ENCODE results near the gene NDUFC1. TPM values are rescaled to one million over a fixed set of nuclear protein-coding genes. Genes with fewer than 3 reads are reported as not detected.

Gene NDUFC1
- total RNA-seq, 1 donor from 2014 or later: 37.5 TPM

DNA sequence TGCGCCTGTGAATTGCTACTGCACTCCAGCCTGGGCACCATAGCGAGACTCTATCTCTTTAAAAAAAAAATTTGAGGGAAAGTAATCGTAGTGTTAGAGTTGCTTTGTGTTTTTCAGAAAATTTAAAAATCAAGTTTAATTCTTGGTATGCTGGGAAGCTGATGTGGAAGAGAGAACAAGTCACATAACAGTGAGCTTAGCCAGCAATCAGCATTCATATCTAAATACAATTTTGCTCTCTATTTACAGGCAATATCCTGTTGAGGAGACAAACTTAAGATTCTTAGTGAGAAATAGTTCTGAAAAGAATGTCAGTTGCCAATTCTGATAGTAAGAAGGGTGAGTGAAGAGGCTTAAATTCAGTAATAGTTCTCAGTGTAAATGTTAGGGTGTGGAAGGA lies 9.6 kb upstream of the NDUFC1 start:
- H3K36me3 Mint-ChIP-seq (ENCODE audit: low read depth): peaks cover 2% of the 10 kb centered on the region
- H3K4me1 Mint-ChIP-seq (ENCODE audit: low read depth): peaks cover 48% of the 10 kb centered on the region
- no peak overlapping the region for H3K4me3 Mint-ChIP-seq (ENCODE audit: unreplicated experiment)
- TF ChIP-seq, protein P1, sequence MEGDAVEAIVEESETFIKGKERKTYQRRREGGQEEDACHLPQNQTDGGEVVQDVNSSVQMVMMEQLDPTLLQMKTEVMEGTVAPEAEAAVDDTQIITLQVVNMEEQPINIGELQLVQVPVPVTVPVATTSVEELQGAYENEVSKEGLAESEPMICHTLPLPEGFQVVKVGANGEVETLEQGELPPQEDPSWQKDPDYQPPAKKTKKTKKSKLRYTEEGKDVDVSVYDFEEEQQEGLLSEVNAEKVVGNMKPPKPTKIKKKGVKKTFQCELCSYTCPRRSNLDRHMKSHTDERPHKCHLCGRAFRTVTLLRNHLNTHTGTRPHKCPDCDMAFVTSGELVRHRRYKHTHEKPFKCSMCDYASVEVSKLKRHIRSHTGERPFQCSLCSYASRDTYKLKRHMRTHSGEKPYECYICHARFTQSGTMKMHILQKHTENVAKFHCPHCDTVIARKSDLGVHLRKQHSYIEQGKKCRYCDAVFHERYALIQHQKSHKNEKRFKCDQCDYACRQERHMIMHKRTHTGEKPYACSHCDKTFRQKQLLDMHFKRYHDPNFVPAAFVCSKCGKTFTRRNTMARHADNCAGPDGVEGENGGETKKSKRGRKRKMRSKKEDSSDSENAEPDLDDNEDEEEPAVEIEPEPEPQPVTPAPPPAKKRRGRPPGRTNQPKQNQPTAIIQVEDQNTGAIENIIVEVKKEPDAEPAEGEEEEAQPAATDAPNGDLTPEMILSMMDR (IDR thresholded peaks at IDR 0.05): no peak
- peaks cover 2% of the 10 kb centered on the region for H3K9me3 Mint-ChIP-seq (ENCODE audit: low read depth)
- DNase-seq (ENCODE audit: low spot score): no peak
- H3K27me3 Mint-ChIP-seq (ENCODE audit: low read depth): no peaks in the 10 kb centered on the region
- peak overlapping the region; percentile 49 for H3K27ac Mint-ChIP-seq (ENCODE audit: unreplicated experiment)

DNA sequence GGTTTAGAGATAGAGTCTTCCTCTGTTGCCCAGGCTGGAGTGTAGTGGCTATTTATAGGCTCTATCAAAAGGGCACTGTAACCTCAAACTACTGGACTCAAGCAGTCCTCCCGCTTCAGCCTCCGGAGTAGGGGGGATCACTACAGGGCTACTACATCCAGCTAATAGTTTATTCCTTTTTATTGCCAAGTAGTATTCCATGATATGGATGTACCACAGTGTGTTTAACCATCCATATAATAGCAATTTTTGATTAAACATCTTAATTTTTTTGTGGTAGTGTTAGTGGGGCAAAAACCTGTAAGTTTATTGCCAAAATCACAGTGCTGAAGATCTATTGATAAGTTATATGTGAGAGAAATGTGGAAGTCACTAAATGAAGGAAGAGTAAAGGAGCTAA lies 2.6 kb upstream of the NDUFC1 start:
- H3K4me3 Mint-ChIP-seq (ENCODE audit: unreplicated experiment): no peak overlapping the region
- DNase-seq (ENCODE audit: low spot score): no peak
- H3K27ac Mint-ChIP-seq (ENCODE audit: unreplicated experiment): peak overlapping the region; percentile 68
- peaks cover 40% of the 10 kb centered on the region for H3K4me1 Mint-ChIP-seq (ENCODE audit: low read depth)
- H3K27me3 Mint-ChIP-seq (ENCODE audit: low read depth): no peaks in the 10 kb centered on the region
- TF ChIP-seq, protein P1 (IDR thresholded peaks at IDR 0.05): no peak
- H3K36me3 Mint-ChIP-seq (ENCODE audit: low read depth): peaks cover 7% of the 10 kb centered on the region
- H3K9me3 Mint-ChIP-seq (ENCODE audit: low read depth): peaks cover 6% of the 10 kb centered on the region

DNA sequence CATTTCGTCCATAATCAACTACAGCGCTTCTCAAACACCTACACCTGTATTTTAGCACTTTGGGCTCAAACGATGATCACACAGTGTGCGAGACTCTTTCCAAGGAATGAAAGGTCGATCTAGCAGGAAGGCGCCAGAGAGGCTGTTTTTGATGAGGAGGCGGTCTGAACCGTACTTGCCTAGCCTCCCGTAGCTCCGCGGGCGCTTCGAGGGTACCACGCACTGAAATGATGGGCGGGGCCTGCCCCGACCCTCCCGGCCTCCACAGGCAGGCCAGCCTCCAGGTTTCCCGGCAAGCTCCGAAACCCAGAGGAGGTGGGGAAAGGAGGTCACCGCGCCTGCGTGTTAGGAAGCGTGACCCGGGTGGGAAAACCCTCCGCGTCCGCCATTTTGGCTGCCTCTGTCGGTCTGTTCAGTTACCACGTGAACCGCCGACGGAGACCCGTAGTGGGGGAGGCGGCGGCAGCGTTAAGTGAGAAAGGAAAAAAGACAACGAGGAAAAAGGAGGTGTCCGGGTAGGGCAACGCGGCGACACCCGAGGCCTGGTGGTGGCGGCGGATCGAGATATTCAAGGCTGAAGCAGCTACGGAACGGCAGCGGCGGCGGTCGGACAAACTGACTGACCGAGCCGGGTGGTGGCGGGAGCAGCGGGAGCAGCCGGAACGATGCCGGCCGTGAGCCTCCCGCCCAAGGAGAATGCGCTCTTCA lies 1.0 kb downstream of the NDUFC1 start, which contains the start of gene NAA15:
NAA15 (plus strand) TSS at position 393 of the 708 bp plus-strand sequence; CDS start at position 666, 273 bp downstream.
- TF ChIP-seq, protein P1 (IDR thresholded peaks at IDR 0.05): peak; percentile 11
- Mint-ChIP-seq H3K4me1 (ENCODE audit: low read depth) (peaks cover 42% of the 10 kb centered on the region), H3K27me3 (ENCODE audit: low read depth) (no peaks in the 10 kb centered on the region), H3K4me3 (ENCODE audit: unreplicated experiment) (peak within 1 kb of the TSS; percentile 99), H3K36me3 (ENCODE audit: low read depth) (peaks cover 5% of the 10 kb centered on the region), H3K9me3 (ENCODE audit: low read depth) (peaks cover 6% of the 10 kb centered on the region), H3K27ac (ENCODE audit: unreplicated experiment) (peak within 1 kb of the TSS; percentile 100)
- DNase-seq (ENCODE audit: low spot score): peak; percentile 99

DNA sequence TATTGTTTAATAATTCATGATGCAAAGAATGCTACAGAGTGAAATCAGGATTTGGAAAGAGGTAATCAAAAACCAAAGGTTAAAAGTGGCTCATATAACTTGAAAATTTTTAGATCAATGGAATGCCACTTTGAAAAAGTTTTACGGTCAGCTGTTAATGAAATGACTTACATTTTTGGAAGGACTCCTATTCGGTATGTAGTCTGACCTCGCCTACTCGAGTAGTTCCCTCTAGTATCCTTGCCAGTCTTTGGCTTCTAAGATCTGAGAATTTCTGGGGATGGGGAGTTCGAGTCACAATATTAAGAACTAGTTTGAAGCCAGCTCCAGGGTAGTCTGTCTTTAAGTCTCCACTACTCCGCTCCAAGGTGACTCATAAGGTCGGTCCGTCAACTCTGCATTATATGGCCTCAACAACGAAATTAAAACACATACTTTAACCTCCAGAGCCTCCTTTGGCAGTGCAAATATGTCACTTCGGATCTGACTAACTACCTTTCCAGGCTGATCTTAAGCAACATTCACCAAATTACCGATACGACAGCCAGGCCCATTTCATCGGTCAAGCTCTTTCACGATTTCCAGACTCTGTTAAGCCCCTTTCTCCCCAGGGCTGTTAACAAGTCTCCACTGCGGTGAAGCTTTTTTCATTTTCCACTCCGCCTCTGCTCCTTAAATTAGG lies 1.7 kb downstream of the NDUFC1 start:
- Mint-ChIP-seq H3K9me3 (ENCODE audit: low read depth) (peaks cover 6% of the 10 kb centered on the region), H3K4me1 (ENCODE audit: low read depth) (peaks cover 49% of the 10 kb centered on the region)

DNA sequence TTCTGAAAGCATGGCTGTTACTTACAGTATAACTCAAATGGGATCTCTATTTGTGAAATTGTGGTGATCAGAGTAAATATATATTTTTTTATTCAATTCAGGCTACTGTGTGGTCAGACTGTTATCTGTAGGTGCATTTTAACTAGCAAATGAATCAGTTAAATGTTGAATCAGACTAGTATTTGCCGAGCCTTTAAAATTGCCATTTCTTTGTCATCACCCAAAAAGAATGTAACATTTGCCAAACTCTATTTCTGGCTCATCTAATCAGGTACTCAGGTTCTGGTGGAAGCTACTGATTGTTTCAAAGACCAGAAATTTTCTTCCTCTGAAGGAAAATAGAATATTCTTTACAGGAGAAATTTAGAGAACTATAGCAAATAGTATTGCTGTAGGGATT lies 2.7 kb downstream of the NDUFC1 start:
- H3K27ac Mint-ChIP-seq (ENCODE audit: unreplicated experiment): no peak overlapping the region
- no peak overlapping the region for H3K4me3 Mint-ChIP-seq (ENCODE audit: unreplicated experiment)
- H3K4me1 Mint-ChIP-seq (ENCODE audit: low read depth): peaks cover 50% of the 10 kb centered on the region
- no peaks in the 10 kb centered on the region for H3K27me3 Mint-ChIP-seq (ENCODE audit: low read depth)
- H3K36me3 Mint-ChIP-seq (ENCODE audit: low read depth): peaks cover 3% of the 10 kb centered on the region
- TF ChIP-seq, protein P1 (IDR thresholded peaks at IDR 0.05): no peak
- no peak for DNase-seq (ENCODE audit: low spot score)
- H3K9me3 Mint-ChIP-seq (ENCODE audit: low read depth): no peaks in the 10 kb centered on the region

More for the DNA sequence above, 1.7 kb downstream of the NDUFC1 start:
- peaks cover 5% of the 10 kb centered on the region for H3K36me3 Mint-ChIP-seq (ENCODE audit: low read depth)
- TF ChIP-seq, protein P1 (IDR thresholded peaks at IDR 0.05): no peak
- H3K27ac Mint-ChIP-seq (ENCODE audit: unreplicated experiment): peak overlapping the region; percentile 100
- H3K27me3 Mint-ChIP-seq (ENCODE audit: low read depth): no peaks in the 10 kb centered on the region
- peak overlapping the region; percentile 99 for H3K4me3 Mint-ChIP-seq (ENCODE audit: unreplicated experiment)
- no peak for DNase-seq (ENCODE audit: low spot score)

Measured in chondrocyte (in vitro differentiated cells).